Iris pigment epithelial cell (primary cell): ENCODE measurements around the gene TMEM244.
A peak's percentile ranks its signal among the peaks of the same experiment; 100 is the strongest.
"Not testable (repeated sequence)": the region's sequence is repeated elsewhere in the genome, so short reads cannot be mapped to it uniquely, and the experiment has no call there.

Experiments used
- DNase-seq: peaks from one replicate; pipeline ENCODE4 v3.0.0-alpha.2; 2011; ENCODE audit warnings: low read depth

The TMEM244 gene

GRCh38 chr6:129866688-129867087 lies 5.6 kb upstream of the TMEM244 start:
- DNase-seq = no peak

GRCh38 chr6:129866256-129866655 lies 5.1 kb upstream of the TMEM244 start:
- DNase-seq = no peak

GRCh38 chr6:129865013-129865412 lies 3.9 kb upstream of the TMEM244 start:
- no peak for DNase-seq

- DNase-seq = peak; percentile 82
Observed at GRCh38 chr6:129863664-129864063, 2.5 kb upstream of the TMEM244 start.

- peak; percentile 52 for DNase-seq
Observed at GRCh38 chr6:129859524-129859923, 1.6 kb downstream of the TMEM244 start.

- no peak for DNase-seq
Observed at GRCh38 chr6:129857838-129858237, 3.3 kb downstream of the TMEM244 start.

- peak; percentile 78 for DNase-seq
Observed at GRCh38 chr6:129853996-129854711, 7.0 kb downstream of the TMEM244 start.

- peak; percentile 43 for DNase-seq
Observed at GRCh38 chr6:129852257-129852858, 8.8 kb downstream of the TMEM244 start.

- peak; percentile 97 for DNase-seq
Observed at GRCh38 chr6:129849456-129849855, 11.7 kb downstream of the TMEM244 start.

- no peak for DNase-seq
Observed at GRCh38 chr6:129846761-129847160, 14.4 kb downstream of the TMEM244 start.

GRCh38 chr6:129845696-129846095 lies 15.4 kb downstream of the TMEM244 start:
- DNase-seq = peak; percentile 11

GRCh38 chr6:129844118-129844891 lies 16.8 kb downstream of the TMEM244 start:
- peak; percentile 86 for DNase-seq

- peak; percentile 55 for DNase-seq
Observed at GRCh38 chr6:129843573-129843972, 17.5 kb downstream of the TMEM244 start.

- DNase-seq = no peak
Observed at GRCh38 chr6:129842881-129843409, 18.2 kb downstream of the TMEM244 start.

- no peak for DNase-seq
Observed at GRCh38 chr6:129842137-129842536, 19.0 kb downstream of the TMEM244 start.

GRCh38 chr6:129839562-129839961 lies 21.6 kb downstream of the TMEM244 start:
- not testable (repeated sequence) for DNase-seq

- no peak for DNase-seq
Observed at GRCh38 chr6:129835691-129836090, 25.4 kb downstream of the TMEM244 start.

GRCh38 chr6:129832299-129832698 lies 28.8 kb downstream of the TMEM244 start:
- DNase-seq = no peak

GRCh38 chr6:129828229-129828628 lies 32.9 kb downstream of the TMEM244 start:
- DNase-seq = no peak

GRCh38 chr6:129818251-129818650 lies 42.9 kb downstream of the TMEM244 start:
- no peak for DNase-seq

- no peak for DNase-seq
Observed at GRCh38 chr6:129817821-129818220, 43.3 kb downstream of the TMEM244 start.

- DNase-seq = no peak
Observed at GRCh38 chr6:129817332-129817731, 43.8 kb downstream of the TMEM244 start.
